AG09309 (cell line): Measurements from ENCODE around the gene SCAF11.

Source experiments
- DNase-seq: peaks from one replicate; pipeline ENCODE4 v3.0.0-alpha.2; 2010; ENCODE audit warnings: low read depth
- H3K4me3 ChIP-seq: 2 replicates; pipeline ENCODE4 v1.5.1; 2011; ENCODE audit warnings: mild to moderate bottlenecking, low read depth, low read length, moderate library complexity; ENCODE audit not compliant: control insufficient read depth
- CTCF ChIP-seq: IDR thresholded peaks from 2 replicates; pipeline ENCODE4 v1.5.1; 2011; ENCODE audit warnings: mild to moderate bottlenecking, low read depth, low read length, inconsistent platforms; ENCODE audit not compliant: insufficient read depth, control insufficient read depth; ENCODE audit errors: missing control alignments

The SCAF11 gene

DNA sequence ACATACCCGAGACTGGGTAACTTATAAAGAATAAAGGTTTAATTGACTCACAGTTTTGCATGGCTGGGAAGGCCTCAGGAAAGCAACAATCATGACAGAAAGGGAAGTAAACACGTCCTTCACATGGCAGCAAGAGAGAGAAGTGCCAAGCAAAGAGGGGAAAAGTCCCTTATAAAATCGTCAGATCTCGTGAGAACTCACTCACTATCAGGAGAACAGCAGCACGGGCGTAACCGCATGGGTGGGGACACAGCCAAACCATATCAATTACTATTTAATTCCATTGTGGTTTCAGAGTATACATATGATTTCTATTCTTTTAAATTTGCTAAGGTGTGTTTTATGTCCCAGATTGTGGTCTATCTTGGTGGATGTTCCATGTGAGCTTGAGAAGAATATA lies 117.9 kb downstream of the SCAF11 start:
- no peak for TF ChIP-seq CTCF
- no peak for DNase-seq

More for the DNA sequence above, 117.9 kb downstream of the SCAF11 start:
- H3K4me3 ChIP-seq = no peak overlapping the region
